Measurements from ENCODE around the gene OR2F2.

DNA sequence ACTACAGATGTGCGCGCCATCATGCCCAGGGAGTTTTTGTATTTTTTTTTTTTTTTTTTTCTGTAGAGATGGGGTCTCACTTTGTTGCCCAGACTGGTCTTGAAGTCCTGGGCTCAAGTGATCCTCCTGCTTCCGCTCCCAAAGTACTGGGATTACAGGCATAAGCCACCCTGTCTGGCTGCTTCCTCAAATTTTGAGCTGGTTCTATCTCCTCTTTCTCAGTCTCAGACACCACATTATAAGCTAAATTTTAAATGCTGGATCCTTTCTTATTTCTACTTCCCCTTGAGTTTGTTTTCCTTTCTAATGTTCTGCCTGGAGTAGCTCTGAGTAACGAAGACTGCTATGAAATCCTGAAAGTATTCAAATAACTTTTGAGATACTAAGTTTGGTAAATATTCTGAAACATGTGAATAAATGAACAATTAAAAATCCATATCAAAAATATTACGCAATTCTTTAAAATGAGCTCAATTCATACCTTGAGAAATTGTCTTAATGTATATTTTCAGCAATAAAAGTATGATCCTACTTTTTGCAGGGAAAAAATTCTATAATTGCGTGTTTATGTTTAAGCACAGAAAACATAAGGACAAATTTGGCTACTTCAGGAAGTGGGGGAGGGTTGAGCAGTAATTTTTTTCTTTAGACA is 48.1 kb upstream of the OR2F2 start:
- TF ChIP-seq REST (IDR thresholded peaks at IDR 0.05; ENCODE audit: insufficient read depth in 1 of 2, low read depth in 2 of 2, low read length in 2 of 2) (no peak), POLR2AphosphoS5 (IDR thresholded peaks at IDR 0.05; ENCODE audit: low read depth, low read length) (no peak), TAF1 (IDR thresholded peaks at IDR 0.05; ENCODE audit: borderline replicate concordance, insufficient read depth, low read length) (no peak), SIN3A (IDR thresholded peaks at IDR 0.05; ENCODE audit: borderline replicate concordance, insufficient read depth, low read length) (no peak), FOXP2 (optimal IDR thresholded peaks at IDR 0.05; ENCODE audit: borderline replicate concordance, extremely low read depth, extremely low read length, insufficient read depth) (no peak)
